GM18873 (cell line): Measurements from ENCODE around the gene TMCO4.
"Not testable (repeated sequence)": the region's sequence is repeated elsewhere in the genome, so short reads cannot be mapped to it uniquely, and the experiment has no call there.

ENCODE experiments used
- ATAC-seq: cut with Tn5 transposase; IDR thresholded peaks from one replicate; pipeline ENCODE4 v1.9.1; 2021; ENCODE audit warnings: mild to moderate bottlenecking, moderate library complexity, moderate number of reproducible peaks; ENCODE audit not compliant: unreplicated experiment, low FRiP score

The TMCO4 gene

DNA sequence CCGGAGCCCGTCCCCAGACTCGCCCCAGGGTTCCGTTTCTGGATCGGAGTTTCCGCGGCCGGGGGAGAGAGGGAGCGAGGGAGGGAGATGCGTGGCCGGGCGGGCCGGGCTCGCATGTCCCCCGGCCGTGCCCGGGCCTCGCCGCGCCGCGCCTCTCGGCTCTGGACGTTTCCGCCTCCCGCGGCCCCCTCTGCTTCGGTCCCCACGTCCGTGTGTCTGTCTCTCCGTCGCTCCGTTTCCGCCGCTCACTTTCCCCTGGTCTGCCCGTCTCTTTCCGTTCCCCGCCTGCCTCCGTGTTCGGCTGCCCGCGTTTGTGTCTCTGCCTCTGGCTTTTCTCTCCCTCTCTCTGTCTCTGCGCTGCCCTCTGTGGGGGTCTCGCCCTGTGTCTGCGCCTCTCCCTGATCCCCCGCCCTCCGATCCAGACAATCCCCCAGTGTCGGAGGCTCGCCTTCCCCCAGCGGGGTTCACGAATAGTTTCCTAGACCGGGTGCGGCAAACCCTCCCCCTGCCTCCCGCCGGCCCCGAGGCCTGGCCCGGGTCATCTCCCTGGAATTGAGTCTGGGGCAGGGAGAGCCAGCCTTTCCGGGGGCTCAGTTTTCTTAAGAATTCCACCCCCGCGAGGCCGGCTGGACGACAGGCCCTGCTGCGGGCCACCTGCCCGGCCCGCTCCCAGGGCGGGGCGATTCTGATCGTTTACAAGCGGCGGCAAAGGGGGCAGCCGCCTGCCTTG, 154.9 kb downstream of the TMCO4 start:
- no peak for ATAC-seq

DNA sequence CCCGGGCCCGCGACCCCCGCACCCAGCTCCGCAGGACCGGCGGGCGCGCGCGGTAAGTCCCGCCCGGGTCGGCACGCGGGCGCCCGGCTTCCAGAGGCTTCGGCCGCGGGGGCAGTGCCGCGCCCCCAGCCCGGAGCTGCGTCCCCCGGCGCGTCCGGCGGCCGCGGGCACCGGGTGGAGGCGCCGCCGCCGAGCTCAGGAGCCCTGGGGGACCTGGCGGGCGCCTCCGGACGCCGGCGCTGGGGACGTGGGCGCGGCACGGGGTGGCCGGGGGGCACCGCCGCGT, 155.4 kb downstream of the TMCO4 start:
- no peak for ATAC-seq

DNA sequence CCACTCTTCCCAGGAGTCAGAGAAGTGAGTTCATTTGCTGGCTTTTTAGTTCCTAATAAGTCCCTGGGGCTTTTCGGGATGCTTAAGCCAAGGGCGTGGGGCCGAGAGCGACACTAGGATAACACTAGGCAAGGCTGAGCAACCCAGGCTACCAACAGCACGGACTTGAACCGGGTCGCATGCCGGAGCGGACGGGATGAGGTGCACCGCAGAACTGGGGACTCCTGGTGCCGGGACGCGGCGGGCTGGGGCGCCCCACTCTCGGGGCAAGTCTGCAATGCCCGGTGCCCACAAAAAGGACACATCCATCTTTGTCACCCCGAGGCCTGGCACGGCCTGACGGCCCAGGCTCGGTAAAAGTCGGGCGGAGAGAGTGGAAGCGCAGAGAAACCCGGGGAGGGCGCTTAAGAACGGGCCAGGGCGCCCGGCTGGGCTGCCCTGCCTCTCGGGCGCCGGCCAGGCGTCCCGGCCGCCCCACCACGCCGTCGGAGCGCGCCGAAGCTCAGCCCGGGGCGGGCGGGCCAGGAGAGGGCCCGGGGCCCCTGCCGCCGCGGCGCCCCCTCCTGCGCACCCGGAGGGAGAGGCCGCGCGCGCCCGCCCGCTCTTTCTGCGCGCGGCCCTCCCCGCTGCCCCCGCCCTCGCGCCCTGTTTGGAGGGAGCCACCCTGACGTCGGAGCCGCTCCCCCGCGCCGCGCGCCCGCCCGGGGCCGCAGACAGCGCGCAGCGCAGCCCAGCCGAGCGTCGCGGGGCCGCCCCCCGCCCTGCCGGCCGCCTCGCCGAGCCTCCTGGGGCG, 155.9 kb downstream of the TMCO4 start, which contains the start of gene NBL1:
TSS of gene NBL1 (plus strand) at position 710 of the 793 bp plus-strand sequence. CDS start 10,720 bp downstream, outside the sequence.
- ATAC-seq: no peak

DNA sequence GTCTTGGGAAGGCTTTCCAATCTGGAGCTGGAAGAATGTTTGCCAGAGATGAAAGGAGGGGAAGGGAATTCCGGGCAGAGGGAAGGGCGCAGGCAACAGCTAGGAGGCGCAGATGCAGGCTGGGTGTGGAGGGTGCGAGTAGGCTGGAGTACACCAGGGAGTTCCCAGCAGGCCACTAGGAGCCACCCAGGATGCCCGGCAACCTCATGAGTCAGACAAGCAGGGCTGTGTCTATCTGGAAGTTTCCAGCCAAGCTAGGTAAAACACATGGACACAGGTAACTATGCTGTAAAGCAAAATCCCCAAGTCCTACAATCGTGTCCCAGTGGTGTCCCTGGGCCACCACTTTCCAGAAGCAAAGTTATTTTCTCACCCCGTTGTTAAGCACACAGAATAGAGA, 156.6 kb downstream of the TMCO4 start:
- ATAC-seq: no peak

DNA sequence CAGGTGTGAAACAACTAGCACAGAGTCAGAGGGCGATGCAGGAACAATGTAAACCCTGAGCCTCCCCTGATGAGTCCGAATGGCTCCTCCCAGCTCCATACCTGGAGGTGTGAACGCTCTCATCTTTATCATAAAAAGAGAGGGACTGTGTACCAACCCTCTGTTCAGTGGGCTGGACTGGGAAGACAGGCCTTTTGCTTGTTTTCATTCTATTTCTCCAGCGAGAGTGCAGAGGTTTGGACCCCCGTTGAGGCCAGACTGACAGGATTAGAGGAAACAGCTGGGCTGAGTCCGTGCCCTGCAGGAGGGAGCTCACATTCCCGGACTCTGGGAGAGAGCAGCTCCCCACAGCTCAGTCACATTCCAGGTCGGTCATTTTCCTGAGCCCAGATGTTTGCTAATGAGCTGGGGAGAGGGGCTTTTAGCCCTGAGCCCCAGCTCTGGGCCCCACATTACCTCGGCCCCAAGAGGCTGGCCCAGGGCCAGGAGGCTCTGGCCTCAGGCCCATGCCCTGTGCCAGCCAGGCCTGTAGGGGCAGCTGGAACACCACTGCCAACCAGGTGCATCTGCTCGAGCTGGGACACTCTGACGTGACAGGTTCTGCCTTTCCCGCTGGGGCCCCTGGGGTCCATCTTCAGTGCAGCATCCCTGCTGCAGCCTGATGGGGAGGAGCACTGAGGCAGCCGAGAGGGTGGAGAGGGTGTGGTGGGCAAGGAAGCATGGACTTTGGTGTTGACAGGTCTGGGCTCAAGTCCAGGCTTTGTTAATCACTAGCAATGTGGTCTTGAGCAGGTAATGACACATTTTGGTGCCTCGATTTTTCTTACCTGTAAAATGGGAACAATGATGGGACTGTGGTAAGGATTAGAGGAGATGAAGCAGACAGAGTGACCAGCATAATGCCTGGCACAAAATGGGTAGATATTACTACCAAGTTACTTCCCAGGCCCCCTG, 159.1 kb downstream of the TMCO4 start:
- no peak for ATAC-seq

DNA sequence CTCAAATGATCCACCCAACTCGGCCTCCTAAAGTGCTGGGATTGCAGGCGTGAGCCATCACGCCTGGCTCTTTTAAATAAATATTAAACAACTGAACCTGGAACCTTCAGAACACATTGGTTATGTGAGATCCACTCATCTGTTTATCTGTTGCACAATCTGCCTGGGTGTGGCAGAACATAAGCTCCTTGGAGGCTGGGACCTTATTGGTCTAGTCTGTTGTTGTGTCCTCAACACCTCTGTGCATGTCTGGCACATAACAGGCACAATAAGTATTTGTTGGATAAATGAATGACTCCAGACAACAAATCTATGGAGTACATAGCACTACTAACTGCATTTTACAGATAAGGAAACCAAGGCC, 159.7 kb downstream of the TMCO4 start:
- no peak for ATAC-seq

DNA sequence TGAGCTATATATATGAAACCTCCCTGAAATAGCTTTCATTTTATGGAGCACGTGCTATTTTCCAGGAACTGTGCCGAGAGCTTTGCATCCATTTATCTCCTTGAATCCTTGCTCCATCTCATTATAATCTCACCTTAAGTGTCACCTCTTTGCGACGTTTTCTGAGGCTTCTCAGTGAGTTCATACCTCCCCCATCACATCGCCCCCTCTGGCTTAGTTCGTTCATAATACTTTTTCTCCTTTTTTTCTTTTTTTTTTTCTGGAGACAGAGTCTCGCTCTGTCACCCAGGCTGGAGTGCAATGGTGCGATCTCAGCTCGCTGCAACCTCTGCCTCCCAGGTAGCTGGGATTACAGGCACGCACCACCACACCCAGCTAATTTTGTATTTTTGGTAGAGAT, 160.5 kb downstream of the TMCO4 start:
- not testable (repeated sequence) for ATAC-seq

DNA sequence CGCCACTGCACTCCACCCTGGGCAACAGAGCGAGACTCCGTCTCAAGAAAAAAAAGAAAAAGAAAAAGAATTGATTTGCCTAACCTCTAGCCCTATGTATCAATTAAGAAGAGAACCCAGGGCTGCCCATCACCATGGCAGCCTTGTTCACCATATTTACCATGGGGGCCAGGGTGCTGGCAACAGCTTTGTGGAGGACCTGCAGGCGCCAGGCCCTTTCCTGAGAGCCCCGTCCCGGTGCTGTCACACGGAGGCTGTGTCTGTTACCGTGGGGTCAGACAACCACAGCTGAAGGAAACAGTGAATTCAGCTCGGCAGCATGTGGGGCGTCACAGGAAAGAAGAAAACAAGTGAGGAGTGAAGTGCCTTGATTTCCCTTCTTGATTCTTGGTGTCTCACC, 162.1 kb downstream of the TMCO4 start:
- no peak for ATAC-seq

DNA sequence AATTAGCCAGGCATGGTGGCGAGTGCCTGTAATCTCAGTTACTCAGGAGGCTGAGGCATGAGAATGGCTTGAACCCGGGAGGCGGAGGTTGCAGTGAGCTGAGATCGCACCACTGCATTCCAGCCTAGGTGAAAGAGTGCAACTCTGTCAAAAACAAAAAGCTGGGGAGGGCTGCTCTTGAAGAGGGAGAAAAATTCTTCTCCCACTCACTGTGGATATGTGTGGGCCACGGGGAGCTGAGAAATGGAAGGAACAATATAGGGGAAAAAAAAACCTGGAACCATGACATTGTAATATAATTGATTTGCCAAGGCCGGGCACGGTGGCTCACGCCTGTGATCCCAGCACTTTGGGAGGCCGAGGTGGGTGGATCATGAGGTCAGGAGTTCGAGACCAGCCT, 163.0 kb downstream of the TMCO4 start:
- not testable (repeated sequence) for ATAC-seq

DNA sequence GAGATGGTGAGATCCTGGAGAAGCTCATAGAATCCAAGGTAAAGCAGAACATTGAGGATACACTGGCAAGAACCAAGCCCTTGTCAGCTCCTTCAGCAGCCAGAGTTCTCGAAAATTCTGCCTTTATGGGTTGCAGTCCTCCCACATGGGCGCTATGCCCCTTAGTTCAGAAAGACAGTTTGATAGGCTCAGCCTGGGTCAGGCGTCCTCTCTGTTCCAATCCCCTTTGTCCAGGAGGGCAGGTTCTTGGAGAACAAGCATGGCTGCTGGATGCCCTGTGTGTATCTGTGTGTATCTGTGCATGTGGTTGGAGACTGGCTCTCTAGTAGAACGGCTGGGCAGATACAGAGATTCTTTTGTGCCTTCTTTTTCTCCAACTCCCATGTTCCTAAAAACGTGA, 163.7 kb downstream of the TMCO4 start:
- no peak for ATAC-seq

DNA sequence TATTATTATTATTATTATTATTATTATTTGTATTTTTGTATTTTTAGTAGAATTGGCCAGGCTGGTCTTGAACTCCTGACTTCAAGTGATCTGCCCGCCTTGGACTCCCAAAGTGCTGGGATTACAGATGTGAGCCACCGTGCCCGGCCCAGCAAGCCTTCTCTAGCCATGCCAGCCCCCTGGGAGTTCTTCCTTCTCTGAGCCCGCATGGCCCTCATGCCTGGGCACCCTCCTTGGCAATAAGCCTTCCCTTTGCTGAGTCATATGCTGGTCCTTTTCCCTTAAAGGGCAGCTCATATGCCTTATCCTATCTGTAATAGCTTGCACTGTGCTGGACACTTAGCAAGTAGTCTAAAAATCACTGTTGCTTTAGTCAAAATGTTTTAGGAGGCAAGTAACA, 164.1 kb downstream of the TMCO4 start:
- no peak for ATAC-seq

DNA sequence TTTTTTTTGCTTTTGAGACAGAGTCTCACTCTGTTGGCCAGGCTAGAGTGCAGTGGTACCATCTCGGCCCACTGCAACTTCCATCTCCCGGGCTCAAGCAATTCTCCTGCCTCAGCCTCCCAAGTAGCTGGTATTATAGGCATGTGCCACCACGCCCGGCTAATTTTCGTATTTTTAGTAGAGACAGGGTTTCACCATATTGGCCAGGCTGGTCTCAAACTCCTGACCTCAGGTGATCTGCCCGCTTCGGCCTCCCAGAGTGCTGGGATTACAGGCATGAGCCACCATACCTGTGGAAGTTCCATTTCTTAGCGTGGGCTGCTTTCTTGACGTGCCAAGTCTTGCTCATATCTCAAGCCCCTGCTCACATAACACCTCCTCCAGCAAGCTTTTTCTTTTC, 164.7 kb downstream of the TMCO4 start:
- ATAC-seq: not testable (repeated sequence)

DNA sequence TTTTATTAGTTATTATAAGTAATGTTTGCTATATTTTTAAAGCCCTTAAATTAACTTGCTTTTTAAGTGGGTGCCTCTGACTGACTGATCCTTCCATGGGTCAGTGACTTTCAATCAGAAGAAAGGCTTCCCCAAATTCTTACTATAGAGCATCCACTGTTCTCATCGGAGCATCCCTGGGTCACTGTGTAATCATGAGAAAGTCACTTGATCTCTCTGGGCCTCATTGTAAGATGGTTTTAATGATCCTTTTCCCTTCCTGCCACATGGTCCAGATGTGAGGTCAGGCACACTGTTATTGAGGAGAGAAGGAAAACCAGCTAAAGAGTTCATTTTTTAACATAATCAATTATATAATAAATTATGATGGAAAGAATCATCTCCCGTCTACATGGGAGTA, 166.6 kb downstream of the TMCO4 start:
- ATAC-seq: no peak
